Suprapubic skin (tissue), 4 donors: ENCODE results near the gene NHEJ1. TPM values are rescaled to one million over a fixed set of nuclear protein-coding genes. Genes with fewer than 3 reads are reported as not detected.
A peak's percentile ranks its signal among the peaks of the same experiment; 100 is the strongest.

Experiments
- DNase-seq, 2 donors: peaks; one replicate each; pipeline ENCODE4 v3.0.0-alpha.2; 2019; ENCODE audit warnings: low spot score in 2 of 2
- H3K27ac ChIP-seq: fragments of 200-600 bp; sonication (generic); one replicate; pipeline ENCODE4 v1.5.1; 2019
- H3K27me3 ChIP-seq: fragments of 200-600 bp; sonication (generic); one replicate; pipeline ENCODE4 v1.5.1; 2019
- H3K36me3 ChIP-seq: fragments of 200-600 bp; sonication (generic); one replicate; pipeline ENCODE4 v1.5.1; 2019
- H3K4me1 ChIP-seq: fragments of 200-600 bp; sonication (generic); one replicate; pipeline ENCODE4 v1.5.1; 2019
- H3K4me3 ChIP-seq: fragments of 200-600 bp; sonication (generic); one replicate; pipeline ENCODE4 v1.5.1; 2019; ENCODE audit warnings: mild to moderate bottlenecking
- H3K9me3 ChIP-seq: fragments of 200-600 bp; sonication (generic); one replicate; pipeline ENCODE4 v1.5.1; 2019
- EP300 ChIP-seq: sonication (generic); formaldehyde crosslinking; IDR thresholded peaks from one replicate; pipeline ENCODE4 v1.6.1; 2017; ENCODE audit warnings: antibody characterized with exemption
- POLR2A ChIP-seq, 2 donors: fragments of 450-650 bp; IDR thresholded peaks; one replicate each; pipeline ENCODE4 v1.6.1; 2017; ENCODE audit warnings: antibody characterized with exemption in 2 of 2, mild to moderate bottlenecking in 2 of 2, moderate library complexity in 2 of 2
- POLR2AphosphoS5 ChIP-seq, 3 donors: sonication (generic); formaldehyde crosslinking; IDR thresholded peaks; one replicate each; pipeline ENCODE4 v1.6.1; 2017; ENCODE audit warnings: antibody characterized with exemption in 3 of 3
- WGBS: methylation state at CpG from one replicate; pipeline ENCODE4 v1.1.5; 2018; 5-methylcytosine and 5-hydroxymethylcytosine counted together
- total RNA-seq, 4 donors: library from RNA; depleted of rRNA; stranded (reverse); fragments of >200 nt; gene quantifications; one replicate each; pipeline ENCODE4 v1.1.0, GENCODE V29; 2016
- TF ChIP-seq, protein P1 (sequence below), 2 donors: fragments of 200-600 bp in 1 of 2; fragments of 450-650 bp in 1 of 2; sonication (generic) in 1 of 2; IDR thresholded peaks; one replicate each; pipeline ENCODE4 v1.5.1; 2016 to 2019; ENCODE audit warnings: antibody characterized with exemption in 2 of 2, mild to moderate bottlenecking in 1 of 2, moderate library complexity in 1 of 2

The NHEJ1 gene
- total RNA-seq, 4 donors from 2014 or later = 15.7 to 19.2 (median 18.3) TPM

DNA sequence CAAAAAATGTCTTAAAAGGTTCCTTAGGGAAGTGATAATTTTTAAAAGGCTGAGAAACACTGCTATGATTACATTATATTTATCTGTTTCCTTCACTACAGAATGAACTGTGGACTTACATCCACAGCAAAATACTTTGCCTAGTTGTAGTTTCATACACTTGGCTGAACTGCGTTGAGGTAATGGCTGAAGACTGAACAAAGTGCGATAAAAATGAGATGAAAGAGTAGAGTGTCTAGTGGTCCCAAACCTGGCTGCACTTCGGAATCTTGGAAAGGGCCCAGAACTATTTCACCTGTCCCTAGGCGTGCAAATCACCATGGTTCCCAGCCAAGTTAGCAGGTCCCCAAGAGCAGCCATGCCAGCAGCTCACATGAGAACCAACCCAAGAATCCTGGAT is 81.7 kb downstream of the NHEJ1 start:
- no peak overlapping the region for H3K4me3 ChIP-seq
- H3K4me1 ChIP-seq = no peaks in the 10 kb centered on the region
- DNase-seq = no peak
- no peaks in the 10 kb centered on the region for H3K9me3 ChIP-seq
- H3K36me3 ChIP-seq = peaks cover 24% of the 10 kb centered on the region
- TF ChIP-seq POLR2A (IDR thresholded peaks at IDR 0.05) (no peak), EP300 (no peak)
- WGBS = 81% methylated on average over 4 of the region's 4 CpGs
- H3K27ac ChIP-seq = no peak overlapping the region
- no peaks in the 10 kb centered on the region for H3K27me3 ChIP-seq

DNA sequence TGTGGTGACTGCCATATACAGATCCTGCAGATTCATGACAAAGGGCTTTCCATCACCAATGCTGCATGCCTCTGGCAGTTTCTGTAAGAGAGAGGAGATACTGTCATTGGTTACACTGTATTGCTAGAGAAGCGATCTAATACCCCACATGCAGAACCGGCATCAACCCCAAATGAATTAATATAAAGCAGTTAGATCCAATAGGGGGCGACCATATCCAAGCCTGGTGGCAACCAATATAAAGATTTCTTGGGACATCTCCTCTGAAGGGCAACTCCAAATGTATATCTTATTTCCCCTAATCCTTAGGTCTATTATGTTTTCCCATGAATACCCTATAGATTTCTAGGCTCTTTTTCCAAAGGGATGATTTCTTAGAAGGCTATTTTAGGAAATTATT is 82.5 kb downstream of the NHEJ1 start:
- no peak overlapping the region for H3K27ac ChIP-seq
- no peaks in the 10 kb centered on the region for H3K27me3 ChIP-seq
- WGBS = 96% methylated on average over 3 of the region's 3 CpGs
- H3K4me1 ChIP-seq = no peaks in the 10 kb centered on the region
- H3K9me3 ChIP-seq = no peaks in the 10 kb centered on the region
- DNase-seq = no peak
- TF ChIP-seq, protein P1, sequence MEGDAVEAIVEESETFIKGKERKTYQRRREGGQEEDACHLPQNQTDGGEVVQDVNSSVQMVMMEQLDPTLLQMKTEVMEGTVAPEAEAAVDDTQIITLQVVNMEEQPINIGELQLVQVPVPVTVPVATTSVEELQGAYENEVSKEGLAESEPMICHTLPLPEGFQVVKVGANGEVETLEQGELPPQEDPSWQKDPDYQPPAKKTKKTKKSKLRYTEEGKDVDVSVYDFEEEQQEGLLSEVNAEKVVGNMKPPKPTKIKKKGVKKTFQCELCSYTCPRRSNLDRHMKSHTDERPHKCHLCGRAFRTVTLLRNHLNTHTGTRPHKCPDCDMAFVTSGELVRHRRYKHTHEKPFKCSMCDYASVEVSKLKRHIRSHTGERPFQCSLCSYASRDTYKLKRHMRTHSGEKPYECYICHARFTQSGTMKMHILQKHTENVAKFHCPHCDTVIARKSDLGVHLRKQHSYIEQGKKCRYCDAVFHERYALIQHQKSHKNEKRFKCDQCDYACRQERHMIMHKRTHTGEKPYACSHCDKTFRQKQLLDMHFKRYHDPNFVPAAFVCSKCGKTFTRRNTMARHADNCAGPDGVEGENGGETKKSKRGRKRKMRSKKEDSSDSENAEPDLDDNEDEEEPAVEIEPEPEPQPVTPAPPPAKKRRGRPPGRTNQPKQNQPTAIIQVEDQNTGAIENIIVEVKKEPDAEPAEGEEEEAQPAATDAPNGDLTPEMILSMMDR (IDR thresholded peaks at IDR 0.05) = no peak
- TF ChIP-seq POLR2AphosphoS5 (IDR thresholded peaks at IDR 0.05) = no peak
- no peak for TF ChIP-seq POLR2A (IDR thresholded peaks at IDR 0.05)
- TF ChIP-seq EP300 = no peak
- no peak overlapping the region for H3K4me3 ChIP-seq
- peaks cover 24% of the 10 kb centered on the region for H3K36me3 ChIP-seq

DNA sequence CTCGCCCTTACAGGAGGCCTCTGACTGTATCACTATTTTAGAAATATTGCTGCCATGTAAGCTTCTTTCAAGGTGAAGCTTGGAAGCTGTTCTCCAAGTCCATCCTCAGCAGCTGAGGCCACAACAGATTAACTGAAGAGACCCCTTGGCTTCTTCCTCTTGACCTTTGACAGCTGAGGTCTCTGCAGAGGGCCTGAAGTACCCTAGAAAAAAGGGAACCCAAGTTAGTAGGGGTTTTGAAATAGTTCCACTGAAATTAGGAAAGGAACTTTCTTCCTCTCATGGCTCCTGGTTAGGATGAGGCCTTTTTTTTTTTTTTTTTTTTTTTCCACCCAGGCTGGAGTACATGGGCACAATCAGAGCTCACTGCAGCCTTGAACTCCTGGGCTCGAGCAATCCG is 84.4 kb downstream of the NHEJ1 start:
- WGBS = 97% methylated on average over 3 of the region's 3 CpGs
- Histone ChIP-seq H3K4me3 (no peak overlapping the region), H3K36me3 (peaks cover 24% of the 10 kb centered on the region), H3K9me3 (no peaks in the 10 kb centered on the region), H3K27me3 (no peaks in the 10 kb centered on the region), H3K27ac (no peak overlapping the region), H3K4me1 (no peaks in the 10 kb centered on the region)
- TF ChIP-seq POLR2A (IDR thresholded peaks at IDR 0.05) (no peak), EP300 (no peak), POLR2AphosphoS5 (IDR thresholded peaks at IDR 0.05) (no peak)
- TF ChIP-seq, protein P1 (IDR thresholded peaks at IDR 0.05) = no peak
- DNase-seq = no peak

DNA sequence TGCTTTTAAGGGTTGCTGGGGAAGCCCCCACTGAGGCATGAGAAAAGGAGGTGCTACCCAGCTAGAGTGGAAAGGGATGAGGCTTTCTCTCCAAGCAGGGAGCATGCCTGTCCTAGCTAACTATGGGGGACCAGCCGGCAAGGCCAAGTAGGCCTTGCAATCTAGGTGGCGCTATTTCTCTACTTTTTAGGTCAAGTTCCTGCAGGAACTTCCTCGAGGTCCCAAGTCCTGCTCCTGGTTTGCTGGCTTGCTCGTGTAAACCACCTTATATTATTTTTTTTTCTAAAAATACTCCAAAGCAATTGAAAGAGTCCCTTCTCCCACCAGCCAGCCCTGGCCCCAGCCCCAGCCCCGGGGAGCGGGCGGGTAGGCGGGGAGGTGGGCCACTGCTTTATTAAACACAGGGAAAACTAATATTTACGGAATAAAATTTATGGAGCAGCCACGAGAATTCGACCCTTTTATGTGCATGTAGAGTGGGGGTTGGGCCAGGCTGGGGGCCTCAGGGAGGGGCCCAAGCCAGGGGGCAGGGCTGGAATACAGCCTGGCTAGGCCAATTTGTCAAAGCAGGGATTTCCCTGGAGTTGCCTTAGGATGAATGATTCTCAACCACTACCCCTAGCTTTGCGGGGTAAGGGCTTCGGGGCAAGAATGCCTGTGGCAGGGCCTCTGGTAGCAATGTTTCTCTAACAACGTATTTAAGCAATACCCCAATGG is 87.0 kb downstream of the NHEJ1 start:
- Histone ChIP-seq H3K9me3 (no peaks in the 10 kb centered on the region), H3K4me3 (no peak overlapping the region), H3K27ac (no peak overlapping the region), H3K4me1 (no peaks in the 10 kb centered on the region), H3K36me3 (peaks cover 24% of the 10 kb centered on the region), H3K27me3 (no peaks in the 10 kb centered on the region)
- WGBS = 68% methylated on average over 14 of the region's 14 CpGs
- TF ChIP-seq POLR2A (IDR thresholded peaks at IDR 0.05) = no peak
- no peak for TF ChIP-seq POLR2AphosphoS5 (IDR thresholded peaks at IDR 0.05)
- TF ChIP-seq, protein P1 (IDR thresholded peaks at IDR 0.05) = peak in 1 of 2 donors; percentile 28
- DNase-seq = no peak

DNA sequence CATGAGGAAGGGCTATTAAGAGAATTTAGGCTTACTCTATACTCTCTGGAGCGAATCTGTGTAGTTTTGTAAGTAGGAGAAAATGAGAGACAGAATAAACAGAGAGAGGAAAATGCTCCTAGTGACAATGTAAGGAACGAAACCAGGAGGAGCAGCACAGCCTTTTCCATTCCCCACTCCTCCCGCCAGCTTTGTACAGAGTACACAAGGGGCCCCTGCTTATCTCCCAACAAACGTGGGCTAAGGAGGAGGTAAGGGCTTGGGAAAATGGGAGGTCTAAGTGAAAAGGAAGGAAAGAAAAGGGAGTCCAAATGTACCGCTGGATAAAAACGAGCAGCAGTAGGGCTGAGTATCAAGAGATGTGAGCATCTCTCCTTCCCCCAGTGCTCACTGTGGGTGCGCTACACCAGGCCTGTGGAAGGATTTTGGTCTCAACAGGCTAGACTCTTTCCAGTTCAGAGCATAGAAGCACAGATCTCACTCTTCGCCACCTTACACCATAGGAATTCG is 87.8 kb downstream of the NHEJ1 start:
- WGBS = 89% methylated on average over 9 of the region's 9 CpGs
- H3K4me3 ChIP-seq = no peak overlapping the region
- H3K27me3 ChIP-seq = no peaks in the 10 kb centered on the region
- no peak overlapping the region for H3K27ac ChIP-seq
- H3K36me3 ChIP-seq = peaks cover 23% of the 10 kb centered on the region
- TF ChIP-seq, protein P1 (IDR thresholded peaks at IDR 0.05) = no peak
- TF ChIP-seq POLR2A (IDR thresholded peaks at IDR 0.05) (no peak), POLR2AphosphoS5 (IDR thresholded peaks at IDR 0.05) (no peak), EP300 (no peak)
- H3K4me1 ChIP-seq = no peaks in the 10 kb centered on the region
- no peak for DNase-seq
- no peaks in the 10 kb centered on the region for H3K9me3 ChIP-seq
